ENCODE data around the gene ODR4. TPM values are rescaled to one million over a fixed set of nuclear protein-coding genes. Genes with fewer than 3 reads are reported as not detected.

The ODR4 gene
- total and polyA plus RNA-seq, 2 donors (not counting 3 experiments of a cell fraction or from before 2014, with no cell fraction given) = 6.0 to 18.6 TPM

GRCh38 chr1:186375929-186376319 is 286 bp downstream of the ODR4 start:
- H3K4me2 ChIP-seq (ENCODE audit: insufficient read depth, low read length) = peak overlapping the region; percentile 97
- H3K9me1 ChIP-seq (replicated peaks; ENCODE audit: control insufficient read depth, extremely low read depth, insufficient read depth, low read length) = no peaks in the 10 kb centered on the region
- peak overlapping the region; percentile 37 to 91 (median 65) for H3K4me3 ChIP-seq (replicated peaks in 1 of 3; ENCODE audit: insufficient read depth in 1 of 3, low read depth in 1 of 3, low read length in 3 of 3)
- FAIRE-seq = no peak
- no peaks in the 10 kb centered on the region for H3K27me3 ChIP-seq (ENCODE audit: control insufficient read depth in 2 of 2, insufficient read depth in 2 of 2, low read length in 2 of 2)
- TF ChIP-seq POLR2A (IDR thresholded peaks at IDR 0.05; ENCODE audit: low read depth, low read length) (peak; percentile 38), FOS (IDR thresholded peaks at IDR 0.05; ENCODE audit: borderline replicate concordance, insufficient read depth, low read length) (no peak)
- no peak for DNase-seq (ENCODE audit: low read depth, low spot score)
- H3K27ac ChIP-seq (ENCODE audit: insufficient read depth, low read depth, low read length) = peak overlapping the region; percentile 63
- H3K36me3 ChIP-seq (ENCODE audit: control insufficient read depth in 2 of 2, extremely low read depth in 1 of 2, insufficient read depth in 2 of 2, low read length in 2 of 2) = peaks cover 0 to under 1% of the 10 kb centered on the region in 2 experiments
- peaks cover 18% of the 10 kb centered on the region for H3K4me1 ChIP-seq (ENCODE audit: control insufficient read depth, extremely low read depth, insufficient read depth, low read length)
- dilution Hi-C loops (cut with MboI; ENCODE audit: extremely low pct_ligation_motif_present, low sequenced_read_pairs) (no loop called here), intact Hi-C loops (cut with micrococcal nuclease) (loop anchor here (1.0 to 2.0 kb wide), 7 partner anchors 29 to 609 kb away; partner anchors contain the start of gene PTGS2)
- H4K20me1 ChIP-seq (replicated peaks; ENCODE audit: control insufficient read depth, extremely low read depth, insufficient read depth, low read length) = no peaks in the 10 kb centered on the region
- H3K9me3 ChIP-seq (replicated peaks; ENCODE audit: control insufficient read depth, insufficient read depth, low read length) = no peaks in the 10 kb centered on the region
- peak overlapping the region; percentile 97 for H3K9ac ChIP-seq (replicated peaks; ENCODE audit: extremely low read depth, insufficient read depth, low read length)
- BruUV-seq (replicated peaks) = TSS peak; percentile 59
- POLR2A ChIA-PET = interaction anchor here (1.0 kb wide), 1 partner anchor 617 kb away, joined by 3 read pairs; no protein-coding TSS in a partner anchor
- peaks cover 71% of the 10 kb centered on the region for H3K79me2 ChIP-seq (ENCODE audit: control insufficient read depth, insufficient read depth, low read length)
- H2AFZ ChIP-seq (ENCODE audit: low read depth, low read length) = peak overlapping the region; percentile 6
- CTCF ChIA-PET = interaction anchor here (1.0 to 2.0 kb wide), 23 partner anchors 10 to 615 kb away, joined by 3 to 52 read pairs (median 7); partner anchors contain the start of gene PTGS2

- Histone ChIP-seq H3K9me3 (replicated peaks; ENCODE audit: control insufficient read depth, insufficient read depth, low read length) (no peaks in the 10 kb centered on the region), H3K9me1 (replicated peaks; ENCODE audit: control insufficient read depth, extremely low read depth, insufficient read depth, low read length) (no peaks in the 10 kb centered on the region), H3K36me3 (ENCODE audit: control insufficient read depth in 2 of 2, extremely low read depth in 1 of 2, insufficient read depth in 2 of 2, low read length in 2 of 2) (peaks cover 4 to 18% of the 10 kb centered on the region in 2 experiments), H3K27me3 (ENCODE audit: control insufficient read depth in 2 of 2, insufficient read depth in 2 of 2, low read length in 2 of 2) (no peaks in the 10 kb centered on the region), H3K79me2 (ENCODE audit: control insufficient read depth, insufficient read depth, low read length) (no peaks in the 10 kb centered on the region), H4K20me1 (replicated peaks; ENCODE audit: control insufficient read depth, extremely low read depth, insufficient read depth, low read length) (no peaks in the 10 kb centered on the region), H3K27ac (ENCODE audit: insufficient read depth, low read depth, low read length) (no peak overlapping the region), H3K4me2 (ENCODE audit: insufficient read depth, low read length) (no peak overlapping the region), H3K4me1 (ENCODE audit: control insufficient read depth, extremely low read depth, insufficient read depth, low read length) (no peaks in the 10 kb centered on the region), H3K4me3 (replicated peaks in 1 of 3; ENCODE audit: insufficient read depth in 1 of 3, low read depth in 1 of 3, low read length in 3 of 3) (no peak overlapping the region), H3K9ac (replicated peaks; ENCODE audit: extremely low read depth, insufficient read depth, low read length) (no peak overlapping the region), H2AFZ (ENCODE audit: low read depth, low read length) (no peak overlapping the region)
- TF ChIP-seq POLR2AphosphoS5 (IDR thresholded peaks at IDR 0.05; ENCODE audit: insufficient read depth, low read depth, low read length) (no peak), EZH2 (IDR thresholded peaks at IDR 0.05; ENCODE audit: borderline replicate concordance, low read depth, low read length, severe bottlenecking) (no peak), MAX (IDR thresholded peaks at IDR 0.05; ENCODE audit: insufficient read depth, insufficient read length) (no peak), JUN (IDR thresholded peaks at IDR 0.05; ENCODE audit: borderline replicate concordance, insufficient read depth, insufficient read length, low read depth) (no peak), CTCF (IDR thresholded peaks at IDR 0.05; ENCODE audit: extremely low read depth in 1 of 2, insufficient read depth in 1 of 2, low read depth in 1 of 2, low read length in 2 of 2) (no peak), MYC (IDR thresholded peaks at IDR 0.05; ENCODE audit: low read depth, low read length) (no peak), FOS (IDR thresholded peaks at IDR 0.05; ENCODE audit: borderline replicate concordance, insufficient read depth, low read length) (no peak), POLR2A (IDR thresholded peaks at IDR 0.05; ENCODE audit: low read depth, low read length) (no peak)
- DNase-seq (ENCODE audit: low read depth, low spot score) (no peak), FAIRE-seq (no peak)
- dilution Hi-C loops (cut with MboI; ENCODE audit: extremely low pct_ligation_motif_present, low sequenced_read_pairs) (no loop called here), intact Hi-C loops (cut with micrococcal nuclease) (no loop called here)
- POLR2A ChIA-PET = no interaction called here
- CTCF ChIA-PET = interaction anchor here (1.1 to 2.8 kb wide), 2 partner anchors 12 to 18 kb away, joined by 3 to 13 read pairs; partner anchors contain the start of genes ODR4 and TPR
- no TSS peak for BruUV-seq (replicated peaks)
These were observed 11.2 kb downstream of the ODR4 start for GRCh38 chr1:186386725-186387383.

Measured in endothelial cell of umbilical vein (primary cell).